AG04449 (cell line): ENCODE measurements around the gene ZSWIM8.
"Not testable (repeated sequence)": the region's sequence is repeated elsewhere in the genome, so short reads cannot be mapped to it uniquely, and the experiment has no call there.

Experiments
- CTCF ChIA-PET: fragments of 350-600 bp; formaldehyde crosslinking; extraction: SDS; loops from one replicate; lab custom pipeline; 2021; ENCODE audit warnings: antibody characterized with exemption; lab: Yijun Ruan, JAX
- POLR2A ChIA-PET: fragments of 400-600, 350-600 bp; formaldehyde crosslinking; extraction: SDS; loops from one replicate; lab custom pipeline; 2020; ENCODE audit warnings: antibody characterized with exemption, inconsistent platforms; lab: Yijun Ruan, JAX
- DNase-seq: peaks from one replicate; pipeline ENCODE4 v3.0.0-alpha.2; 2010; ENCODE audit warnings: low read depth, low spot score
- H3K4me3 ChIP-seq: 2 replicates; pipeline ENCODE4 v1.5.1; 2011; ENCODE audit warnings: low read depth, mild to moderate bottlenecking, control low read depth, low read length
- CTCF ChIP-seq: IDR thresholded peaks from one replicate; pipeline ENCODE4 v1.5.1; 2011; ENCODE audit warnings: mild to moderate bottlenecking, moderate library complexity, low read length, control low read depth, inconsistent platforms; ENCODE audit not compliant: insufficient read depth; ENCODE audit errors: missing control alignments

ZSWIM8 gene

GRCh38 chr10:73785721-73786511 lies 510 bp downstream of the ZSWIM8 start:
- peak overlapping the region; percentile 89 for H3K4me3 ChIP-seq
- DNase-seq, result no peak
- ChIA-PET POLR2A (interaction anchor here (0.7 to 1.8 kb wide), 7 partner anchors 10 to 30 kb away, joined by 3 to 14 read pairs (median 5); a partner anchor contains a TSS), CTCF (interaction anchor here (0.9 to 1.7 kb wide), 5 partner anchors 13 to 94 kb away, joined by 3 to 6 read pairs (median 3); no protein-coding TSS in a partner anchor)
- no peak for TF ChIP-seq CTCF

- no peak for TF ChIP-seq CTCF
- CTCF ChIA-PET, result interaction anchor here (0.9 to 1.7 kb wide), 3 partner anchors 24 to 93 kb away, joined by 3 to 6 read pairs (median 3); no protein-coding TSS in a partner anchor
Observed at GRCh38 chr10:73786512-73786885, 1.1 kb downstream of the ZSWIM8 start.

GRCh38 chr10:73787031-73787800 lies 1.8 kb downstream of the ZSWIM8 start:
- not testable (repeated sequence) for DNase-seq
- ChIA-PET POLR2A (interaction anchor here (0.7 to 1.8 kb wide), 2 partner anchors 15 to 17 kb away, joined by 3 to 14 read pairs; a partner anchor contains a TSS), CTCF (interaction anchor here (1.0 to 1.7 kb wide), 2 partner anchors 23 to 92 kb away, joined by 3 to 6 read pairs; no protein-coding TSS in a partner anchor)
- H3K4me3 ChIP-seq, result peak overlapping the region; percentile 20; the same call in 1 of the 2 replicates

More at GRCh38 chr10:73786512-73786885, 1.1 kb downstream of the ZSWIM8 start:
- H3K4me3 ChIP-seq, result peak overlapping the region; percentile 89
- no peak for DNase-seq
- POLR2A ChIA-PET, result interaction anchor here (1.1 to 1.8 kb wide), 5 partner anchors 9 to 24 kb away, joined by 3 to 14 read pairs (median 5); a partner anchor contains a TSS

- ChIA-PET POLR2A (no interaction called here), CTCF (interaction anchor here (0.7 kb wide), 1 partner anchor 91 kb away, joined by 3 read pairs; no protein-coding TSS in a partner anchor)
- no peak for TF ChIP-seq CTCF
- no peak for DNase-seq
- H3K4me3 ChIP-seq, result no peak overlapping the region
Observed at GRCh38 chr10:73788864-73789658, 3.7 kb downstream of the ZSWIM8 start.

- no peak overlapping the region for H3K4me3 ChIP-seq
- no peak for DNase-seq
- POLR2A ChIA-PET, result no interaction called here
- CTCF ChIA-PET, result interaction anchor here (0.7 kb wide), 1 partner anchor 90 kb away, joined by 3 read pairs; no protein-coding TSS in a partner anchor
- TF ChIP-seq CTCF, result no peak
Observed at GRCh38 chr10:73789659-73790055, 4.3 kb downstream of the ZSWIM8 start.

- POLR2A ChIA-PET, result no interaction called here
- no peak for DNase-seq
- CTCF ChIA-PET, result no interaction called here
- H3K4me3 ChIP-seq, result no peak overlapping the region
- TF ChIP-seq CTCF, result no peak
Observed at GRCh38 chr10:73790886-73791625, 5.7 kb downstream of the ZSWIM8 start.
